SK-N-MC (cell line): Measurements from ENCODE around the gene ATP6V0A4.

Source experiments
- DNase-seq: peaks from one replicate; pipeline ENCODE4 v3.0.0-alpha.2; 2011; ENCODE audit warnings: low read depth, low spot score
- H3K27ac ChIP-seq: fragments of 200-600 bp; sonication (generic); 2 replicates; pipeline ENCODE4 v1.5.1; 2016; ENCODE audit warnings: mixed run types
- H3K36me3 ChIP-seq: fragments of 200-600 bp; sonication (generic); 2 replicates; pipeline ENCODE4 v1.6.1; 2017; ENCODE audit warnings: antibody characterized with exemption, low read length, mixed read lengths; ENCODE audit not compliant: insufficient read depth
- H3K4me3 ChIP-seq: fragments of 200-600 bp; sonication (generic); 2 replicates; pipeline ENCODE4 v1.5.1; 2016
- H3K9ac ChIP-seq: fragments of 200-600 bp; sonication (generic); 2 replicates; pipeline ENCODE4 v1.8.0; 2017; ENCODE audit warnings: mixed run types, mixed read lengths; ENCODE audit not compliant: insufficient read length
- H3K9me3 ChIP-seq: fragments of 200-600 bp; sonication (generic); 2 replicates; pipeline ENCODE4 v1.6.1; 2017; ENCODE audit warnings: low read depth, mild to moderate bottlenecking, antibody characterized with exemption, low read length, moderate library complexity, mixed read lengths
- EZH2 ChIP-seq: fragments of 200-600 bp; sonication (generic); IDR thresholded peaks from one replicate; pipeline ENCODE4 v1.6.1; 2017; ENCODE audit warnings: antibody characterized with exemption
- FOXP2 ChIP-seq: optimal IDR thresholded peaks from 2 replicates; pipeline ENCODE3; 2011; ENCODE audit warnings: mild to moderate bottlenecking, moderate library complexity; ENCODE audit not compliant: insufficient read depth; ENCODE audit errors: extremely low read length, control extremely low read depth
- POLR2AphosphoS5 ChIP-seq: IDR thresholded peaks from 2 replicates; pipeline ENCODE4 v1.6.1; 2012; ENCODE audit warnings: mild to moderate bottlenecking, low read depth, low read length, borderline replicate concordance

The ATP6V0A4 gene

DNA sequence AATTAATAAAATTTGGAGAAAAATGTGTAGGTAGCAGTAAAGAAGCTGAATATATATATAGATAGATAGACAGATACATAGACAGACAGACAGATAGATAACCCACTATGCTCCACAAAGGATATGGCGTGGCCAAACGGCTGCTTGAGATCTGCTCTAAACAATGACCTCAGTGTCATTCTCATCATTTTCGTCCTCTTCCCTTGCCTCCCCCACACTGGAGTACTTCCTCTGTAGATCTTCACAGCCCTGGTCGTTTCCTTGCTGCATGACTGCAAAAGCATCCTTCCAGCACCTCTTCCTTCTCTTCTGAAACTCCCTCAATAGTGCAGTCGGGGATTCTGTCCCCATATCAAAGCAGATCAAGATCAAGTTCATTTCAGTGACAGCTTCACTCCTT is 35.6 kb upstream of the ATP6V0A4 start:
- Histone ChIP-seq H3K27ac (no peak overlapping the region), H3K36me3 (no peaks in the 10 kb centered on the region), H3K9ac (no peak overlapping the region), H3K9me3 (no peaks in the 10 kb centered on the region), H3K4me3 (no peak overlapping the region)
- no peak for DNase-seq
- TF ChIP-seq EZH2 (no peak), POLR2AphosphoS5 (no peak), FOXP2 (no peak)

DNA sequence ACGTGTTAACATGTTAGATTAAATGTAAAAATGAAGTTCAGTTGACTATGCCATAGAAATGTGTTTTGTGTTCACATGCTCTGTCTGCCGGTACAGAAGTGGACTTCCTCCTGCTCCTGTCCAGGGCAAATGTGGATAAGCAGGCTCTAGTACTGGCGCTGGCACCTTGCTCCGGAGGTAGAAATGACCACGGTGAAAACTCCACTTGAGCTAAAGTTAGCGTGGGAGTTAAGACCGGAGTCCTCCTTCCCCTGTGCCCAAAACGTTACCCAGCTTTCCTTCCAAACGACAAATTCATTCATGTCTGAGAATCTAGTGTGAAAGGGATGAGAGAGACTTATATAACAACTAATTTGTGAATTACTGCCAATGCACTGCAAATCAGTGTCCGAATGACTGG is 35.0 kb upstream of the ATP6V0A4 start:
- DNase-seq, result no peak
- no peaks in the 10 kb centered on the region for H3K36me3 ChIP-seq
- H3K27ac ChIP-seq, result no peak overlapping the region

DNA sequence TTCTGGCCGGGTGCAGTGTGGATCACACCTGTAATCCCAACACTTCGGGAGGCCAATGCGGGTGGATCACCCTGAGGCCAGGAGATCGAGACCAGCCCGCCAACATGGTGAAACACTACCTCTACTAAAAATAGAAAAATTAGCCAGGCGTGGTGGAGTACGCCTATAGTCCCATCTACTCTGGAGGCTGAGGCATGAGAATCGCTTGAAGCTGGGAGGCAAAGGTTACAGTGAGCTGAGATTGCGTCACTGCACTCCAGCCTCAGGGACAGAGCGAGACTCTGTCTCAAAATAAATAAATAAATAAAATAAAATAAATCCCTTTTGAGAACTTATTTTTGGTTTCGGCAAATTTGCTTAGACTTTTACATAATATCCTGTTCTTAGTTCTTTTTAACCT is 31.3 kb upstream of the ATP6V0A4 start:
- Histone ChIP-seq H3K36me3 (no peaks in the 10 kb centered on the region), H3K9me3 (no peaks in the 10 kb centered on the region), H3K27ac (no peak overlapping the region), H3K4me3 (no peak overlapping the region), H3K9ac (no peak overlapping the region)
- no peak for DNase-seq
- no peak for TF ChIP-seq FOXP2
- TF ChIP-seq POLR2AphosphoS5, result no peak
- no peak for TF ChIP-seq EZH2

More for the DNA sequence above, 35.0 kb upstream of the ATP6V0A4 start:
- Histone ChIP-seq H3K9ac (no peak overlapping the region), H3K4me3 (no peak overlapping the region), H3K9me3 (no peaks in the 10 kb centered on the region)
- TF ChIP-seq POLR2AphosphoS5 (no peak), EZH2 (no peak), FOXP2 (no peak)

- no peak for DNase-seq
- no peak overlapping the region for H3K4me3 ChIP-seq
- no peaks in the 10 kb centered on the region for H3K9me3 ChIP-seq
- no peak overlapping the region for H3K27ac ChIP-seq
- no peak overlapping the region for H3K9ac ChIP-seq
- H3K36me3 ChIP-seq, result no peaks in the 10 kb centered on the region
- TF ChIP-seq EZH2, result no peak
- TF ChIP-seq FOXP2, result no peak
- TF ChIP-seq POLR2AphosphoS5, result no peak
These were observed 30.3 kb upstream of the ATP6V0A4 start for GRCh38 chr7:138828302-138828701.

DNA sequence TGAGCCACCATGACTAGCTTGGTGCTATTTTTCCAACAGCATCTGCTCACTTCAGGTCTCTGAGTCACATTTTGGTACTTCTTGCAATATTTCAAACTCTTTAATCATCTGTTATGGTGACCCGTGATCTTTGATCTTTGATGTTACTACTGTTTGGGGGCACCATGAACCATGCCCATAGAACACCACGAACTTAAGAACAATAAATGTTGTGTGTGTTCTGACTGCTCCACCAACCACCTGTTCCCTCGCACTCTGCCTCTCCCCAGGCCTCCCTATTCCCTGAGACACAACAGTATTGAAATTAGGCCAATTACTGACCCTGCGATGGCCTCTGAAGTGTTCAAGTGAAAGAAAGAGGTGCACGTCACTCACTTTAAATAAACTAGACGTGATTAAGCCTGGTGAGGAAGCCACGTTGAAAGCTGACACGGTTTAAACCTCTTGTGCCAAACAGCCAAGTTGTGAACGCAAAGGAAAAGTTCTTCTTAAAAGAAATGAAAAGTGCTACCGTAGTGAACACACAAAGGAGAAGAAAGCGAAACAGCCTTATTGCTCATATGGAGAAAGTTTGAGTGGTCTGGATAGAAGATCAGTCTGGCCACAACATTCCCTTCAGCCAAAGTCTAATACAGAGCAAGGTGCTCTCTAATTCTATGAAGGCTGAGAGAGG is 27.2 kb upstream of the ATP6V0A4 start:
- no peak overlapping the region for H3K4me3 ChIP-seq
- no peak for DNase-seq
- no peak for TF ChIP-seq POLR2AphosphoS5
- no peak for TF ChIP-seq FOXP2
- TF ChIP-seq EZH2, result no peak
- H3K9ac ChIP-seq, result no peak overlapping the region
- no peaks in the 10 kb centered on the region for H3K9me3 ChIP-seq
- H3K36me3 ChIP-seq, result no peaks in the 10 kb centered on the region
- no peak overlapping the region for H3K27ac ChIP-seq

GRCh38 chr7:138822867-138823535 is 25.0 kb upstream of the ATP6V0A4 start:
- no peak for DNase-seq
- Histone ChIP-seq H3K4me3 (no peak overlapping the region), H3K9ac (no peak overlapping the region), H3K9me3 (no peaks in the 10 kb centered on the region), H3K36me3 (no peaks in the 10 kb centered on the region), H3K27ac (no peak overlapping the region)
- TF ChIP-seq POLR2AphosphoS5 (no peak), EZH2 (no peak), FOXP2 (no peak)

DNA sequence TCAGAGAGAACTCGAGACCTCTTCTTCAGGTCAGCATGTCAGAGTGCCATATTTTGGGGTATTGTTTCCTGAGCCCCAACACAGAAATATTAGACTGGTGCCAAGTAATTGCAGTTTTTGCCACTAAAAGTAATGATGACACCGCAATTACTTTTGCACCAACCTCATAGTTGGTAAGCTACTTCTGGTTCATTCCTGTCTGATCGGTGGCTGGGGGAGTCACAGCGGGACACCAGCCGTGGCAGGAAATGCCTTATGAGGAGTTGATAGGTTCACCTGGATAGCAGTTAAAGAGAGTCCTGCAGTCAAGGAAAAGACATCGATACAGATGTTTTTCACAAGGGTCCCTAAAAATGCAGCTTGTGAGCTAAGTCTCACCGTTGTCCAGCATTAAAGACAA is 23.9 kb upstream of the ATP6V0A4 start:
- DNase-seq, result no peak
- no peak for TF ChIP-seq FOXP2
- TF ChIP-seq EZH2, result no peak
- no peak for TF ChIP-seq POLR2AphosphoS5
- no peak overlapping the region for H3K27ac ChIP-seq
- H3K36me3 ChIP-seq, result no peaks in the 10 kb centered on the region
- no peak overlapping the region for H3K9ac ChIP-seq
- no peaks in the 10 kb centered on the region for H3K9me3 ChIP-seq
- H3K4me3 ChIP-seq, result no peak overlapping the region

GRCh38 chr7:138819625-138820024 is 21.6 kb upstream of the ATP6V0A4 start:
- H3K9me3 ChIP-seq, result no peaks in the 10 kb centered on the region
- no peak for DNase-seq
- no peak for TF ChIP-seq POLR2AphosphoS5
- H3K27ac ChIP-seq, result no peak overlapping the region
- H3K4me3 ChIP-seq, result no peak overlapping the region
- H3K9ac ChIP-seq, result no peak overlapping the region
- no peaks in the 10 kb centered on the region for H3K36me3 ChIP-seq

DNA sequence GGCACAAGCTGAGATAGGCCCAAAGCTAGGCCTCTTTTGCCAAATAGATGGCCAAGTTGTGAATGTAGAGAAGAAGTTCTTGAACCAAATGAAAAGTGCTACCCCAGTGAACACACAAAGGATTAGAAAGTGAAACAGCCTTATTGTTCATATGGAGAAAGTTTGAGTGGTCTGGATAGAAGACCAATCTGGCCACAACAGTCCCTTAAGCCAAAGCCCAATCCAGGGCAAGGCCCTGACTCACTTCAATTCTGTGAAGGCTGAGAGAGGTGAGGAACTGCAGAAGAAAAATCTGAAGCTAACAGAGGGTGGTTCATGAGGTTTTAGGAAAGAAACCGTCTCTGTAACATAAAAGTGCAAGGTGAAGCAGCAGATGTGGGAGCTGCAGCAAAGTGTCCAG is 18.7 kb upstream of the ATP6V0A4 start:
- H3K36me3 ChIP-seq, result no peaks in the 10 kb centered on the region
- DNase-seq, result no peak
- no peaks in the 10 kb centered on the region for H3K9me3 ChIP-seq
- no peak overlapping the region for H3K4me3 ChIP-seq
- no peak overlapping the region for H3K9ac ChIP-seq
- H3K27ac ChIP-seq, result no peak overlapping the region
- TF ChIP-seq POLR2AphosphoS5, result no peak
- no peak for TF ChIP-seq EZH2
- no peak for TF ChIP-seq FOXP2
